Measurements from ENCODE around the gene MPEG1.

The MPEG1 gene

GRCh38 chr11:59186130-59186594 lies 26.6 kb downstream of the MPEG1 start:
- DNase-seq, result peak; percentile 51 to 58

- DNase-seq, result no peak
Measured at GRCh38 chr11:59185386-59185945, 27.3 kb downstream of the MPEG1 start.

- no peak for DNase-seq
Measured at GRCh38 chr11:59184691-59185339, 27.9 kb downstream of the MPEG1 start.

GRCh38 chr11:59183771-59184170 lies 29.0 kb downstream of the MPEG1 start:
- no peak for DNase-seq

- DNase-seq, result peak; percentile 18 to 30
Measured at GRCh38 chr11:59182457-59183151, 30.1 kb downstream of the MPEG1 start.

- DNase-seq, result no peak
Measured at GRCh38 chr11:59181746-59182456, 30.8 kb downstream of the MPEG1 start.

- no peak for DNase-seq
Measured at GRCh38 chr11:59180907-59181306, 31.8 kb downstream of the MPEG1 start.

DNA sequence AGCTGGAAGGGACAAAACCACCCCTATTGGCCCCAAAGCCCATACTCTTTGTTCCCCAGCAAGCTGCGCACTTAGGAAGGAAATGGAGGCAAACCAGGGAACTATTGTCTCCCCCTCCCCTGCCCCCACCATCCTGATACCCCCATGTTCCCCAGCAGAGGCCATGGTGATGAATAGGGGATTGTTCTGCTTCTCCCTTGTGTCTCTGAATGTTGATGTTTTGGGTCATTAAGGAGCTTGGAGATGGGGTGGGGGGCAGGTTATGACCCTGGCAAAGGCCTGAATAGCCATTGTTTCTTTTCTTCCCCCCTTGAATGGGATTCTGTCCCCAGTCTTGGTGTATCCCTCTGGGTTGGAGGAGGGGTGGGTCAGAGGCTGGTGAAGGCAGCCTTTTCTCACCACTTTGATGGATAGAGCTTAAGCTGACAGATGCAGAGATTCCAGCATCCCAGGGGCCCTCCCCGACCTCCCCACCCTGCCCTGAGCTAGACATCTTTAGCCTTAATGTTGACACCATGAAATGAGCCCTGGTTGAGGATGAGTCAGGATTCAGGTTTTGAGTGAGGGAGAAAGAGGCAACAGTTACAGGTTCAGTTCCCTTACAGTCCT lies 32.5 kb downstream of the MPEG1 start:
- no peak for DNase-seq

DNA sequence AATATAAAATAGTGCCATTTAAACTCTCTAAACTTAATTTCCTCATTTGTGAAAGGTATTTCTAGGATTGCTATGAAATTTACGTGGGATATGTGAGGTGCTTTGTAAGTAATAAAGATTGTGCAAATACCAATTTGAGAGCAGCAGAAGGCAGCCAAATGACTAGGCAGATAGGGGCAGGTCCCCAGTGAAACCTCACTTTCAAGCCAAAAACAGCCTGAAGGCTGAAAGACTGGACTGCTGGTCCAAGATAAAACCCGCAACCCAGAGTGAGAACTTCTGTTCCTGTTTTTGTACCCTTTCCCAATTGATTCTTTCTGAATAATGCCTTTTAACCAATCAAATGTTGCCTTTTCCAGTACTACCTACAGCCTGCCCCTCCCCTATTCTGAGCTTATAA lies 33.6 kb downstream of the MPEG1 start:
- DNase-seq, result no peak

GRCh38 chr11:59178402-59178801 lies 34.3 kb downstream of the MPEG1 start:
- DNase-seq, result no peak

DNA sequence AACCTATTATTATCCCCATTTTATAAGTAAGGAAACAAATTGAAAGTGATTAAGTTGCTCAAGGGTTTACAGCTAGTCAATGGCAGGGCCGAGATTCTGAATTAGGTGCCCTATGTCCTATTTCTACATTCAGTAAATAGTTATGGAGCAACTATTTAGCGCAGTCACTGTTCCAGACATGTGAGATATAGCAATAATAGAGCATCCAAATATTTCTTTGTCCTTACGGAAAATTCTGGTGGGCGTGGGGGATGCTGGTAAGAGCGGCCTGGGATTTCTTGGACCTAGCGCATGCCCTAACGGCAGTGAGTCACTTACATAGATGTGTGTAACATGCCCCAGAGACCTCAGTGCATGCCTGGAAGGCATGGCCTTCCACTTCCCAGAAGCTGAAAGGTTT lies 36.4 kb downstream of the MPEG1 start:
- no peak for DNase-seq

DNA sequence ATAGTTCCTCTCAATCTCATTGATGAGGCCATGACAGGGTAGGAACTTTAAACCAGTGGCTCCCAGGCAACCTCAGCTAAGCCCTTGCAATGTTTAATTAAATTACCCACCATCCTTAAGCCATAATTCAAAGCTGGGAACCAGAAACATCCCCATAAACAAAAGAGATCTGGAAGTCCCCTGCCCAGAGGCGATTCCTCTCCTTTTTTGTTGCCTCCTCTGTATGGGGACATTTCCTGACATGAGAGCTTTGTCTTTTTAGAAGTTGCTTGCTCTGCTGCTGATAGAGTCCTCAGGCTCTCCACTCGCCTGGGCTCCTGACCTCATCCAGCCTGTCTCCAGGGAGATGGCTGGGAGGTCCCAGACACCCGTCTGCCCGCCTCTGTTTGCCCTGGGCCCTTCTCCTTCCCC lies 37.6 kb downstream of the MPEG1 start:
- no peak for DNase-seq

- no peak for DNase-seq
Measured at GRCh38 chr11:59174664-59175033, 38.1 kb downstream of the MPEG1 start.

- no peak for DNase-seq
Measured at GRCh38 chr11:59173964-59174663, 38.6 kb downstream of the MPEG1 start.

DNA sequence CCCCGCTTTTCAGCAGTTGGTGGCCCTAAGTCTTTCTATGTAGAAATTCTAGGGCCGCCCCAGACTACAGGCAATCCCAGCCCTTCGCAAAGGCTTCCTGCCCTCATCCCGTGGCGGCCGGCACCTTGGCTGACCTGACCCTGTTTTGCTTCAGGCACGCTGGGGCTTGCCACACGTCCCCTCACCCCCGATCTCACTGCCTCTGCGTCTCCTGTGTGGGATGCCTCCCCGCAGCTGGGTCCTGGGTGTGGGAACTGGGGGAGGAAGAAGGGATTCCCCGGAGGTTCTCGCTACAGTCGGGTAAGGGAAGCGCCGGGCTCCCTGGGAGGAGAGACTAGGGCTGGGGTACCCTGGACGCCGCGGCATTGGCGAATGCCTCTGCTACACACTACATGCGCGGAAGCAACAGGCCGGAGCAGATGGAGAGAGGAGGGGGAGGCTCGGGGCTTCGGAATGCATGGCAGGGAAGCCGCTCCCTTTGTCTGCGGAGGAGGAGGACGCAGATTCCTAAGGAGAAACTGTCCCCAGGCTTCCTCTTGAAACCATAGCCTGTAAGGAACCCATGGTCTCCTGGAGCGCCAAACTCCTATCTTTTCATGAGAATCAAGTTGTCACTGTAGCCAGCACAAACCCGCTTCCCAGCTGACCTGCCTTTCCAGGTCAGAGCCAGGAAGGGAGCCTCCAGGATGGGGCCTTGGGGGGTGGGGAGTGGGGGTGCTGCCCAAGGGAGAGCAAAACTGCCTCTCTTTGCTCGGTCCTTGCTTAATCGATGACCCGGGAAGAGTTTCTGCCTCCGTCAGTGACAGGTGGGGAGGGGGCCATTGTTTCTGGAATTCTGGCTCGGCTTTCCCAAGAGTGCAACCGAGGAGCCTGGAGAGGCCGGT lies 39.4 kb downstream of the MPEG1 start:
- DNase-seq, result no peak

DNA sequence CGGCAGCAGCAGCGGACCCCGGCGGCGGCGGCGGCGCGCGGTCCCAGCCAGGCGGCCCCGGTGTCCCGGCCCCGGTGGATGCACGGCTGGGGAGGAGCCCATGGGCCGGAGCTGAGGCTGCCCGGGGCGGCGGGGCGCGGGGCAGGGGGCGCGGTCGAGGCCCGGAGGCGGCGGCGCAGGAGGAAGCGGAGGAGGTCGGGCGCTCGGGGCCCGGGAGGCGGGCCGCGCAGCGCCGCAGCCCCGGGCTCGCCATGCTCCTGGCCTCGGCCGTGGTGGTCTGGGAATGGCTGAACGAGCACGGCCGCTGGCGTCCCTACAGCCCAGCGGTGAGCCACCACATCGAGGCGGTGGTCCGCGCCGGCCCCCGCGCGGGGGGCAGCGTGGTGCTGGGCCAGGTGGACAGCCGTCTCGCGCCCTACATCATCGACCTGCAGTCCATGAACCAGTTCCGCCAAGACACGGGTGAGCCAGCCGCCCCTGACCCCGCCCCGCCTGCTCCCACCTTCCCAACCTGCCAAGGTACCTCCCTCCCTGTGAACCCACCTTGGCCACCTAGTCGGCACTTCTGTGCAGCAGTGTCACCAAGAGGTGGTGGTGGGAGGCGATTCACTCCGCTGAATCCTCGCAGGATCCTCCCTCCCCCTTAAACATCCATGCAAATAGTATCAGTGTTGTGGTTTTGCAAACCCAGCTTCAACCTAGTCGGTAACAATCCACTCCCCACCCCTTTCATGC lies 40.2 kb downstream of the MPEG1 start:
- DNase-seq, result peak; percentile 21 to 32

DNA sequence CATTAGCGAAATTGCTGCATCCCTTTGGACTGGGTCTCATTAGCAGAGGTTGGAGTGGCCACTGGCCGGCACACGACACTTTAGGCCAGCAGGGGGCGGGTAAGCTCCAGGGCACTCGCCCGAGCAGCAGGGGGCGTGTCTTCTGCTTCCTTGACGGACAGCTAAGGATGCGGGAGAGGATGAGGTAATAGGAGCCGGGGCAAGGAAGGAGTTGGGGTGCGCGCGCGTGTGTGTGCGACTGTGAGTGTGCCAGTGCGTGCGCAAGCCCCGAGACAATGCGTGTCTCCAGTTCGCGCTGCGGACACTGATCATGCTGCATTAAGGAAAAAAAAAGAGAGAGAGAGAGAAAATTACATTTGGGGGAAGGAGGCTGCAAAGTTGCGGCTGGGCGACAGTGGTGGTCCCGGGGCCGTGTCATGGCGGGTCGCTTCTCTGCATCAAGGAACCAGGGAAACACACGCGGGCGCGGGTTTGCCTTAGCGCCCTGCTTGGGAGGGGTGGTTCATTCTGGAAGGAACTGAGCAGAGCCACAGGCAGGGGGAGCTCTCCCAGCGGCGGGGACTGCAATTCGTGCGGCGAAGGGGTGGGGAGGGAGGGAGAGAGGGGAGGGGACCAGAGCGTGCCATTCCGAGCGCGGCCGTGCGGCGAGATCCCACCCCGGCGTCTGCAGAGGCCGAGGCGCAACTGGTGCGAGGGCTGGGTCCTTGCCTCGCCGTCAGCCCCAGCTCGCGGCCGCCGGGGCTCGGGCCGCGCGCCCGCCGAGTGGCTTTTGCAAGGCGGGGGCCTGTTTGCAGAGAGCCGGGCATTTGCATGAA lies 41.0 kb downstream of the MPEG1 start, which contains the start of gene DTX4:
TSS of gene DTX4 (plus strand) at position 625 of the 815 bp plus-strand sequence. CDS start 464 bp downstream, outside the sequence.
- DNase-seq, result peak; percentile 88 to 89

DNA sequence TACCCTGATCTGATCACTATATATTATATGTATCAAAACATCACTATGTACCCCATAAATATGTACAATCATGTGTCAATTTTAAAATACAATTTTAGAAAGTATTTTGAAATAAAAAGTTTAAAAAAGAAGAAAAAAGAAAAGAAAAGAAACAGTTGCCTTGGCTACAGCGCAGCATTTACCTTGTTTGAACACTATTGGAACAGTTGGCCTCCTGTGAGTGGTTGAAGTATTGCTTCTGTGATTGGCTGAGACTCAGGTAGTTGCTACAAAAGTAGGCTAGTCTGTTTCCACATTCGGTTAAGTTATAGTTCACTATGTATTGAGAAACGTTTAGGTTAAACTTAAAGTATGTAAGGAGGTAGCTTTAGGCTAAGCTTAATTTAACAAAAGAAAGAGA lies 48.7 kb downstream of the MPEG1 start:
- DNase-seq, result no peak

Measured in CD4-positive, alpha-beta T cell treated with Interleukin-4 for 1 hour (primary cell).